HG02840 (cell line): Measurements from ENCODE around the gene HMBS.
A peak's percentile ranks its signal among the peaks of the same experiment; 100 is the strongest.
"Not testable (repeated sequence)": the region's sequence is repeated elsewhere in the genome, so short reads cannot be mapped to it uniquely, and the experiment has no call there.

Experiments
- ATAC-seq: cut with Tn5 transposase; IDR thresholded peaks from one replicate; pipeline ENCODE4 v1.9.1; 2021; ENCODE audit warnings: mild to moderate bottlenecking, moderate library complexity, moderate number of reproducible peaks; ENCODE audit not compliant: unreplicated experiment, low FRiP score

The HMBS gene

GRCh38 chr11:119100246-119100970 is 15.7 kb downstream of the HMBS start:
- ATAC-seq = no peak

GRCh38 chr11:119100994-119101758 is 16.5 kb downstream of the HMBS start:
- ATAC-seq = no peak

DNA sequence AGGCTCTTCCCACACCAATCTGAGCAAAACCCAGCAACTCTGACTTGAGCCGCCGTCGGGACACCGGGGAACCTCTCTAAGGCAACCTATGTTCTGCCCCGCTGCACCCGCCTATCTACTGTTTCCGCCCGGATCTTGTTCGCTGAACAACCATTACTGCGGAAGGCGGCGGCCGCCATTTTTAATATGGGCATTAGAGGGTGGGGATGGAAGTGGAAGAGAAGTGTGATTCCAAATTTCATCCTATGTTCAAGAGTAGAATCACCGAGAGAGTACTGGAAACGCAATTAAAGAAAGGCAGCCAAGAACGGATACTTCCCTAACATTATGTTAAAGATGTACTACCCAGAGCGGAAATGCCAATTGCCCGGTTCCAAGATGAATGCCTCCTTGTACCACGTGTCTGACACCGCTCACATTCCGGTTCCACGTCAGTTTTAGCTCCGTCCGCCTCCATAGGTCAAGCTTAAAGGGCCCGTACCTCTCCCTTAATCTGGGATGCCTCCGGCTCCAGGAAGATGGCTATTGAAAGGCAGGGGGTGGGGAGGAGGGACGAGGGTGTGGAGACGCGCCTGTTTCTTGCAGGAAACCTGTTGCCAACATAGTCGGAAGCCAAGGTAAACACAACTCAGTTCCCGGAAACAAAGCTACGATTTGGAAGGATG is 17.2 kb downstream of the HMBS start, which contains the start of gene DPAGT1:
DPAGT1 (minus strand) TSS at position 95 of the 665 bp plus-strand sequence. CDS start 198 bp downstream, outside the sequence.
- peak; percentile 85 for ATAC-seq

DNA sequence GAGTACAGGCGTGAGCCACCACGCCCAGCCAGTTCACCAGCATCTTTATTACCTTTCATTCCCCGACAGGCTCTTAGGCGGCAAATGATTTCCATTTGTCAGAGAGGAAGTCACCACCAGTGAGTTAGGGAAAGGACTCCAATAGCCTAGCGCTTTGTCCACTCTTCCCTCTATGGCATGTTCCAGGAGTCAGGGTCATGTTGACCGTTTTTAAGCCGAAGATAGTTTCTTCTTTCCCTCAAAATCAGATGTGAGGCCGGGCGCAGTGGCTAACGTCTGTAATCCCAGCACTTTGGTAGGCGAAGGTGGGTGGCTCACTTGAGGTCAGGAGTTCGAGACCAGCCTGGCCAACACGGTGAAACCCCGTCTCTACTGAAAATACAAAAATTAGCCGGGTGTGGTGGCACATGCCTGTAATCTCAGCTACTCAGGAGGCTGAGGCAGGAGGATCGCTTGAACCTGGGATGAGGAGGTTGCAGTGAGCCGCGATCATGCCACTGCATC is 18.5 kb downstream of the HMBS start:
- ATAC-seq = not testable (repeated sequence)

DNA sequence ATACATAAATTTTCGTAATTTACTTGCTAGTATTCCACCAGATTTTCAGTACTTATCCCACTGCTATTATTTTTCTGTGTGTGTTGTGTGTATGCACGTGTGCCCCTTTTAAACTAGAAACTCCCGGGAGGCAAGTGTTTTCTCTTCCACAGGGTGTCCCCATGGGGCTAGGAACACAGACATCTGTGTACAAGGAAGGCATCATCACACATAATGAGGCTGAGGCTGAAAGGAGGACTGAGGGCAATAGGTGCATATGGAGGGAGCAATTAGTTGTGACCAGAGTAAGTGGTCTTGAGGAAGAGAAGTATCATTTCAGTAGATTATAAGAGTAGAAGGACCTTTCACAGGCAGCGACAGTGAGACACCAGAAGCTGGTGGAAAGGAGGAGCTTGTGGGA is 19.1 kb downstream of the HMBS start:
- ATAC-seq = no peak

GRCh38 chr11:119106564-119107537 is 22.2 kb downstream of the HMBS start, which contains the start of gene C2CD2L:
Gene C2CD2L (plus strand): TSS chr11:119107344. CDS start chr11:119107742, 398 bp downstream.
- peak; percentile 67 for ATAC-seq

GRCh38 chr11:119107538-119108145 is 23.0 kb downstream of the HMBS start:
- peak; percentile 16 for ATAC-seq

DNA sequence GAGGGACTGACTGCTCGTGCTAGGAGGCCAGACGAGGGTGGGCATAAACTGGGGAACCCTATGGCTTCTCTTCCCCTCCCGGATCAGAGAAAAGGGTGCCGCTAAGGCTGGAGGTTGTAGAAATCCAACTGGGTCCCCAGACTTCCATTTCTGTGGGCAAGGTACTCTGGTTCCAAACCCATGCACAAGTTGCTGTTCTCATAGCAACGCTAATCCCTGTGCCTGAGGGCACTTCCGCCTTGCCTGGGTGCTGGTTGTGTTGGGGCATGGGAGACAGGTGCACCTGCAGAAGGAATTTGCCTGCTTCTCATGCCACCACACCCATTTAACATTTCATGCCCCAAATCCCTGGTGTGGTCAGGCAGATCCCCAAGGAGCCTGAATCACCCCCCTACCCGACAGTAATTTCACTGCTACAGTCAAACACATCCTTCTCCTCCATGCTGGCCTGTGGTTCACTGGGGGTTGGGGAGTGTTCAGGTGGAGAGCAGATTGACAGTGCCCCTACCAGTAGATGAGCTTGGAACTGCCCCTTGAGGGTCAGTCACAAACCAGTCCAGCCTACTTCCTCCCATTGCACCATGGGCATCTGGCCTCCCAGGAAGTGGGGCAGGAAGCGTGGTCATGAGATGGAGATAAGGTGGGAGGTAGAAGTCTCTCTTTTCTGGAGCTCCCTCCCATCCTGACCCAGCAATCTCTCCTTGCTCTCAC is 23.6 kb downstream of the HMBS start:
- ATAC-seq = no peak

DNA sequence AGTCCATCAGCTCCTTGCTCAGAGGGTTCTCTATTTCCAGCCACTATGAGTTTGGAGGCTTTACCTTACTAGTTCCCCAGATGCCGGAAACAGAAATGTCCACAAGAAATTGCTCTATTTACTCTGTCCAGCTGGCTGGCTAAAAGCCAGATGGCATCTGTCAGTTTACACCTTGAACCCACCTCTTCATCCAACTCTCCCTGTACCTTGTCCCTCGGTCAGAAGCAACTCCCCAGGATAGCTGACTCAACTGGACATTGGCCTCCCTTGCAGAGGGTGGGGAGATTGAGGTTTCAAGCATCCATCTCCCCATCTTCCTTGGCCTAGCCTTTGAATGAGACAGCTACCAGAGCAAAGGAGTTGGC is 24.2 kb downstream of the HMBS start:
- no peak for ATAC-seq

DNA sequence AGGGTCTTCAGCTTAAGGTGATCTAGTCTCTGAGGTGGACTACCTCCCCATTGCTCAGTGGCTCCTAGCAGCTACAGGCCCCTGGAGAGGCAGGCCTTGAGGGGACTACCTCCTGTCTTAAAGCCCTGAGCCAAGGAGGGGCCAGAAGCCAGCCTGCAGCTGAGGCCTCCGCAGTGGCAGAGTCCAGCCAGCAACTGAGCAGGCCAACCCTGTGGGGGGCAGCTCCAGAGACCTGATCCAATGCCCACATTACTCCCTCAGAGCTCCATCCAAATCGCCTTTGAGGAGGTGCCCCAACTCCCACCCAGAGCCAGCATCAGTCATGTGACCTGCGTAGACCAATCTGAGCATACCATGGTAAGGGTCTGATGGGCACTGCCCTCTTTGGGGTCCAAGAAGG is 25.2 kb downstream of the HMBS start:
- ATAC-seq = no peak

DNA sequence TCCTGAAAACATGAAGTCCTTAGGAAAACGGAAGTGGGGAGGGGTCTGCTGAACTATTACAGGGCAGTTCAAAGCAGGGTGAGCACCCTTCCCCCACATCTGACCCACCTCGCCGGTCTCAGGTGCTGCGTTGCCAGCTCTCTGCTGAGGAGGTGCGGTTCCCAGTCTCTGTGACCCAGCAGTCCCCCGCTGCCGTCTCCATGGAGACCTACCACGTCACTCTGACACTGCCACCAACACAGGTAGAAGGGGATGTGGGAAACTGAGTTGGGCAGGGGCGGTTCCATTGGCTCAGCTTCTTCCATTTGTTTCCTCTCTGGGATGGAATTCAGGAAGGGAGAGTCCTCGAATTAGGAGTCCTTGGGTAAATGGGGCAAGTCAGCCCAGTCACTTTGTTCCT is 25.8 kb downstream of the HMBS start:
- no peak for ATAC-seq

- no peak for ATAC-seq
Observed at GRCh38 chr11:119111361-119111925, 26.8 kb downstream of the HMBS start.

- ATAC-seq = no peak
Observed at GRCh38 chr11:119112314-119113020, 27.8 kb downstream of the HMBS start.

DNA sequence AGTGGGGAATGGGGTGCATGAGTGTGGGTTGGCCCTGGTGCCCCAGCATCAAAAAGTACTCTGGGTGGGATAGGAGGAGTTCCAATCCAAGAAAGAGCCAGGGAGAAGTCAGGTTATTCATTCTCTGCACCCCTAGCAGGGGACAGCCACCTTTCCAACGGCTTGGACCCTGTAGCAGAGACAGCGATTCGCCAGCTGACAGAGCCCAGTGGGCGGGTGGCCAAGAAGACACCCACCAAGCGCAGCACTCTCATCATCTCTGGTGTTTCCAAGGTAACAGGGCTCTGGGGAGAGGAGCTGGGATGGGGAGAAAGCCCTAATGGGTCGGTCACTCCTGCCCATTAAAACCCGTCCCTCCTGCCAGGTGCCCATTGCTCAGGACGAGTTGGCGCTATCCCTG is 29.0 kb downstream of the HMBS start:
- ATAC-seq = no peak

GRCh38 chr11:119114351-119114750 is 29.7 kb downstream of the HMBS start:
- ATAC-seq = no peak

- ATAC-seq = no peak
Observed at GRCh38 chr11:119115484-119116234, 31.0 kb downstream of the HMBS start.

- ATAC-seq = no peak
Observed at GRCh38 chr11:119116235-119116594, 31.5 kb downstream of the HMBS start.
